Fibroblast of mammary gland (primary cell): ENCODE results near the gene ZNF548.

Experiments
- DNase-seq: peaks from one replicate; pipeline ENCODE4 v3.0.0-alpha.2; 2010; ENCODE audit warnings: low read depth
- H3K4me3 ChIP-seq: 2 replicates; pipeline ENCODE4 v1.5.1; 2011; ENCODE audit warnings: low read depth, mild to moderate bottlenecking, low read length, moderate library complexity; ENCODE audit not compliant: control insufficient read depth
- TF ChIP-seq, protein P1 (sequence below): conservative IDR thresholded peaks from 2 replicates; pipeline ENCODE4 v1.5.1; 2011; ENCODE audit warnings: low read depth, low read length, inconsistent platforms; ENCODE audit not compliant: control insufficient read depth, insufficient read depth

Gene ZNF548

DNA sequence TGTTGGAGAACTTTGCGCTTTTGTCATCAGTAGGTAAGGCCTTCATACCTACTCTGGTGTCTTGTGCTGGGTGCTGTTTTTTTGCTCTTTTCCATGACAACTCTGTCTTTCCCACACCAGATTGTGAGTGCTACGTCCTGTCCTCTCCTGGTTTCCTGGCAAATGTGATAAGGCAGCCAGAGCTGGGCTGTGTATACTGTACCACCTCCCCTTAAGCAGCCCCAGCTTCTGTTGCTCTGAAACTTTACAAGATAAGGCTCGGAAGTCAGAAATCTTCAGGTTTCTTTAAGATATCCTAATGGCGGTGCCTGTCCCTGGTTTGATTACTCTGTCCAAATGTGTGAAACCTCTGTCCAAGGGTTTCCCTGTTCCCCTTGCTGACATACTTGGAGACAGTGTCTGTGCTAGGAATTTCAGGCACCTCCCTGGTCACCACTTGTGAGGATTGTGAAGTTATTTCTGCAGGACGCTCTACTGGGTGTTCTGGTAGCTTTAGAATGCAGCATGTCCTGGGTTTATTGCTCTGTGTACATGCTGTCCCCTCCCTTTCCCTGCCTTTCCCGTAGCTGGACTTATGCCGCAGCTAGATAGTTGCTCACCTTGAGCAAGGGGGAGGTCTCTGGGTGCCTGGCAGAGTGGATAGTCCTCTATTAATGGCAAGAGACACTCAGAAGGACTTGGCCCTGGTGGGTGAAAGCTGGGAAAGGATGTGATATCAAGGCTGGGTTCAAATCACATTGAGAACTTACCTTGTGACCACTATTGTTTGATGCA, 52.5 kb downstream of the ZNF548 start:
- TF ChIP-seq, protein P1, sequence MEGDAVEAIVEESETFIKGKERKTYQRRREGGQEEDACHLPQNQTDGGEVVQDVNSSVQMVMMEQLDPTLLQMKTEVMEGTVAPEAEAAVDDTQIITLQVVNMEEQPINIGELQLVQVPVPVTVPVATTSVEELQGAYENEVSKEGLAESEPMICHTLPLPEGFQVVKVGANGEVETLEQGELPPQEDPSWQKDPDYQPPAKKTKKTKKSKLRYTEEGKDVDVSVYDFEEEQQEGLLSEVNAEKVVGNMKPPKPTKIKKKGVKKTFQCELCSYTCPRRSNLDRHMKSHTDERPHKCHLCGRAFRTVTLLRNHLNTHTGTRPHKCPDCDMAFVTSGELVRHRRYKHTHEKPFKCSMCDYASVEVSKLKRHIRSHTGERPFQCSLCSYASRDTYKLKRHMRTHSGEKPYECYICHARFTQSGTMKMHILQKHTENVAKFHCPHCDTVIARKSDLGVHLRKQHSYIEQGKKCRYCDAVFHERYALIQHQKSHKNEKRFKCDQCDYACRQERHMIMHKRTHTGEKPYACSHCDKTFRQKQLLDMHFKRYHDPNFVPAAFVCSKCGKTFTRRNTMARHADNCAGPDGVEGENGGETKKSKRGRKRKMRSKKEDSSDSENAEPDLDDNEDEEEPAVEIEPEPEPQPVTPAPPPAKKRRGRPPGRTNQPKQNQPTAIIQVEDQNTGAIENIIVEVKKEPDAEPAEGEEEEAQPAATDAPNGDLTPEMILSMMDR: no peak
- DNase-seq: no peak
- H3K4me3 ChIP-seq: no peak overlapping the region

DNA sequence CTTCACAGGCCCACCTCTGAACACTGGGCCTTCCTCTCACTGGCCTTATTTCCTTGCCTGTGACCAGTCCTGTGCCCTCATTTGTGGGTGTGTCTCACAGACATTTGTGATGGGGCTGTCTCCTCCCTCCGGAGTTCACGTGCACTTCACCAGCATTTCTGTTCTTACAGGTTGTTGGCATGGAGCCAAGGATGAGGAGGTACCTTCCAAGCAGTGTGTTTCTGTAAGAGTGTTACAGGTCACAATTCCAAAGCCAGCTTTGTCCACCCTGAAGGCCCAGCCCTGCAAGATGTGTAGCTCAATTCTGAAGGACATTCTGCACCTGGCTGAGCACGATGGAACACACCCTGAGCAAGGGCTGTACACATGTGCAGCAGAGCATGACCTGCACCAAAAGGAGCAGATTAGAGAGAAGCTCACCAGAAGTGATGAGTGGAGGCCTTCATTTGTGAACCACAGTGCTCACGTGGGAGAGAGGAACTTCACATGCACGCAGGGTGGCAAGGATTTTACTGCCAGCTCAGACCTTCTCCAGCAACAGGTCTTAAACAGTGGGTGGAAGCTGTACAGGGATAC, 53.6 kb downstream of the ZNF548 start:
- TF ChIP-seq, protein P1: no peak
- no peak overlapping the region for H3K4me3 ChIP-seq

GRCh38 chr19:57452307-57452706, 62.7 kb downstream of the ZNF548 start:
- TF ChIP-seq, protein P1: no peak
- no peak overlapping the region for H3K4me3 ChIP-seq
- no peak for DNase-seq

More for the DNA sequence above, 53.6 kb downstream of the ZNF548 start:
- no peak for DNase-seq
